ENCODE measurements around the gene EIF2AK2.
A peak's percentile ranks its signal among the peaks of the same experiment; 100 is the strongest.

The EIF2AK2 gene

GRCh38 chr2:37190290-37190689 is 33.5 kb upstream of the EIF2AK2 start:
- Histone ChIP-seq H3K27me3 (replicated peaks) (no peaks in the 10 kb centered on the region), H3K36me3 (replicated peaks) (no peaks in the 10 kb centered on the region), H3K4me3 (ENCODE audit: low read depth, low read length) (no peak overlapping the region), H3K27ac (no peak overlapping the region)
- no peak for DNase-seq
- in situ Hi-C loops (cut with HindIII; ENCODE audit: low pct_ligation_motif_present, low sequenced_read_pairs): no loop called here
- TF ChIP-seq CTCF (IDR thresholded peaks at IDR 0.05; ENCODE audit: low read depth, low read length, missing control alignments): no peak

GRCh38 chr2:37189452-37190153 is 32.8 kb upstream of the EIF2AK2 start:
- TF ChIP-seq CTCF (IDR thresholded peaks at IDR 0.05; ENCODE audit: low read depth, low read length, missing control alignments): peak; percentile 22
- Histone ChIP-seq H3K4me3 (ENCODE audit: low read depth, low read length) (no peak overlapping the region), H3K27me3 (replicated peaks) (no peaks in the 10 kb centered on the region), H3K27ac (peak overlapping the region; percentile 4), H3K36me3 (replicated peaks) (no peaks in the 10 kb centered on the region)
- in situ Hi-C loops (cut with HindIII; ENCODE audit: low pct_ligation_motif_present, low sequenced_read_pairs): no loop called here
- peak; percentile 90 for DNase-seq

GRCh38 chr2:37188570-37188969 is 31.8 kb upstream of the EIF2AK2 start, which contains the start of gene SULT6B1:
TSS of gene SULT6B1 (minus strand) at chr2:37188670. CDS start at chr2:37188640, 30 bp downstream.
- no peak for TF ChIP-seq CTCF (IDR thresholded peaks at IDR 0.05; ENCODE audit: low read depth, low read length, missing control alignments)
- H3K4me3 ChIP-seq (ENCODE audit: low read depth, low read length): no peak within 1 kb of the TSS
- in situ Hi-C loops (cut with HindIII; ENCODE audit: low pct_ligation_motif_present, low sequenced_read_pairs): no loop called here
- no peaks in the 10 kb centered on the region for H3K36me3 ChIP-seq (replicated peaks)
- DNase-seq: no peak
- no peaks in the 10 kb centered on the region for H3K27me3 ChIP-seq (replicated peaks)
- peak within 1 kb of the TSS; percentile 4 for H3K27ac ChIP-seq

GRCh38 chr2:37181726-37182684 is 25.2 kb upstream of the EIF2AK2 start:
- Histone ChIP-seq H3K27ac (no peak overlapping the region), H3K4me3 (ENCODE audit: low read depth, low read length) (no peak overlapping the region), H3K27me3 (replicated peaks) (no peaks in the 10 kb centered on the region), H3K36me3 (replicated peaks) (no peaks in the 10 kb centered on the region)
- no peak for TF ChIP-seq CTCF (IDR thresholded peaks at IDR 0.05; ENCODE audit: low read depth, low read length, missing control alignments)
- DNase-seq: no peak
- in situ Hi-C loops (cut with HindIII; ENCODE audit: low pct_ligation_motif_present, low sequenced_read_pairs): no loop called here

- no peak overlapping the region for H3K27ac ChIP-seq
- TF ChIP-seq CTCF (IDR thresholded peaks at IDR 0.05; ENCODE audit: low read depth, low read length, missing control alignments): no peak
- in situ Hi-C loops (cut with HindIII; ENCODE audit: low pct_ligation_motif_present, low sequenced_read_pairs): no loop called here
Measured at GRCh38 chr2:37180640-37181039, 23.9 kb upstream of the EIF2AK2 start.

More at GRCh38 chr2:37180640-37181039, 23.9 kb upstream of the EIF2AK2 start:
- Histone ChIP-seq H3K36me3 (replicated peaks) (no peaks in the 10 kb centered on the region), H3K4me3 (ENCODE audit: low read depth, low read length) (no peak overlapping the region), H3K27me3 (replicated peaks) (no peaks in the 10 kb centered on the region)
- DNase-seq: no peak
